Measurements from ENCODE around the gene CARD10.

The CARD10 gene

DNA sequence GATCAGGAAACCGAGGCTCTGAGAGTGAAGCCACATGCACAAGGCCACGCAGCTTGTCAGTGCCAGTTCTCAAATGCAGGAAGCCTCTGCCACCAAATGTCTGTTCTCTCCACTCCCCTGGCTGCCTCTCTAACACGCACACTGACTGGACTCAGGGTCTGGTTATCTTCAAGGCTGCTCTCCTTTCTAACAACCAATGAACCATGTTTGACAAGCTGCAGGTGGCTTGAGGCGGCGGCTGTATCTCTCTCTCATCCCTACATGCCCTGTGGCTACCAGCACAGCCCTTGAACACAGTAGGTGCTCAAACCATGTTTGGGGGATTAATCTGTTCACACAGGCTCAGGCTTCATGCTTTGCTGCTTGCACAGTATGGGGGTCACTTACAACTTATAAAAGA lies 56.8 kb downstream of the CARD10 start:
- H3F3A ChIP-seq (ENCODE audit: low read depth): no peaks in the 10 kb centered on the region
- no peaks in the 10 kb centered on the region for H4K20me1 ChIP-seq (ENCODE audit: insufficient read depth, low read length, poor library complexity, severe bottlenecking)
- no peak overlapping the region for H3K9ac ChIP-seq (ENCODE audit: low read depth, low read length, poor library complexity, severe bottlenecking)
- no peaks in the 10 kb centered on the region for H3K9me2 ChIP-seq (replicated peaks; ENCODE audit: low read depth, low read length)
- no peak overlapping the region for H2AFZ ChIP-seq (ENCODE audit: low read length)
- no peaks in the 10 kb centered on the region for H3K27me3 ChIP-seq (ENCODE audit: insufficient read depth, low read length, poor library complexity, severe bottlenecking)
- no peaks in the 10 kb centered on the region for H3K79me2 ChIP-seq (ENCODE audit: insufficient read depth, low read length)
- no peak for TF ChIP-seq EZH2phosphoT487 (IDR thresholded peaks at IDR 0.05; ENCODE audit: borderline replicate concordance)
- TF ChIP-seq, protein P1, sequence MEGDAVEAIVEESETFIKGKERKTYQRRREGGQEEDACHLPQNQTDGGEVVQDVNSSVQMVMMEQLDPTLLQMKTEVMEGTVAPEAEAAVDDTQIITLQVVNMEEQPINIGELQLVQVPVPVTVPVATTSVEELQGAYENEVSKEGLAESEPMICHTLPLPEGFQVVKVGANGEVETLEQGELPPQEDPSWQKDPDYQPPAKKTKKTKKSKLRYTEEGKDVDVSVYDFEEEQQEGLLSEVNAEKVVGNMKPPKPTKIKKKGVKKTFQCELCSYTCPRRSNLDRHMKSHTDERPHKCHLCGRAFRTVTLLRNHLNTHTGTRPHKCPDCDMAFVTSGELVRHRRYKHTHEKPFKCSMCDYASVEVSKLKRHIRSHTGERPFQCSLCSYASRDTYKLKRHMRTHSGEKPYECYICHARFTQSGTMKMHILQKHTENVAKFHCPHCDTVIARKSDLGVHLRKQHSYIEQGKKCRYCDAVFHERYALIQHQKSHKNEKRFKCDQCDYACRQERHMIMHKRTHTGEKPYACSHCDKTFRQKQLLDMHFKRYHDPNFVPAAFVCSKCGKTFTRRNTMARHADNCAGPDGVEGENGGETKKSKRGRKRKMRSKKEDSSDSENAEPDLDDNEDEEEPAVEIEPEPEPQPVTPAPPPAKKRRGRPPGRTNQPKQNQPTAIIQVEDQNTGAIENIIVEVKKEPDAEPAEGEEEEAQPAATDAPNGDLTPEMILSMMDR (conservative IDR thresholded peaks at IDR 0.05; ENCODE audit: low read length): no peak
- peaks cover 6% of the 10 kb centered on the region; the same call in 1 of the 2 replicates for H3K36me3 ChIP-seq (ENCODE audit: insufficient read depth, low read length)
- H3K4me1 ChIP-seq (ENCODE audit: insufficient read depth, low read length, poor library complexity, severe bottlenecking): no peaks in the 10 kb centered on the region
- no peak overlapping the region for H3K4me2 ChIP-seq (ENCODE audit: low read depth, low read length, poor library complexity, severe bottlenecking)
- no peaks in the 10 kb centered on the region for H3K9me3 ChIP-seq (ENCODE audit: insufficient read depth, low read depth, low read length)
- H3K4me3 ChIP-seq (ENCODE audit: low read length, poor library complexity, severe bottlenecking): no peak overlapping the region

DNA sequence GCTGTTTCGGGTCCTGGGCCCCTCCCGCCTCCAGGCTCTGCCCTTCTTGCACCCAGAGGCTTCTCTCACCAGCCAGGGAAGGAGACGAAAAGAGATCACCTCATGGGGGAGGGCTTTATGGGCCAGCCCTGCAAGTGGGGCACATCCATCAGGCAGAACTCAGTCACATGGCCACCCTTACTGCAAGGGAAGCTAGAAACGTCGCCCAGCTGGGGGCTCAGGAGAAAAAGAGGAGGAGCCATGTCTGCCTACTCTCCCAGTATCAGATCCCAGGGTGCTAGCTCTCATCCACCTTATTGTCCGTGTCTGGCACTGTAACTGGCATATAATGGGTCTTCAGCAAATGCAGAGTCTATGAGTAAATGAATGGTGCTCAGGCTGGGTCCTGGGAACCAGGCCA lies 57.3 kb downstream of the CARD10 start:
- no peaks in the 10 kb centered on the region for H3K27me3 ChIP-seq (ENCODE audit: insufficient read depth, low read length, poor library complexity, severe bottlenecking)
- H3K4me3 ChIP-seq (ENCODE audit: low read length, poor library complexity, severe bottlenecking): no peak overlapping the region
- H3K36me3 ChIP-seq (ENCODE audit: insufficient read depth, low read length): peaks cover 6% of the 10 kb centered on the region; the same call in 1 of the 2 replicates
- no peaks in the 10 kb centered on the region for H3K9me3 ChIP-seq (ENCODE audit: insufficient read depth, low read depth, low read length)
- H3K79me2 ChIP-seq (ENCODE audit: insufficient read depth, low read length): no peaks in the 10 kb centered on the region
- TF ChIP-seq EZH2phosphoT487 (IDR thresholded peaks at IDR 0.05; ENCODE audit: borderline replicate concordance): no peak
- TF ChIP-seq, protein P1 (conservative IDR thresholded peaks at IDR 0.05; ENCODE audit: low read length): no peak
- no peaks in the 10 kb centered on the region for H3K4me1 ChIP-seq (ENCODE audit: insufficient read depth, low read length, poor library complexity, severe bottlenecking)
- no peak overlapping the region for H2AFZ ChIP-seq (ENCODE audit: low read length)
- H3K4me2 ChIP-seq (ENCODE audit: low read depth, low read length, poor library complexity, severe bottlenecking): no peak overlapping the region
- no peaks in the 10 kb centered on the region for H3K9me2 ChIP-seq (replicated peaks; ENCODE audit: low read depth, low read length)
- H4K20me1 ChIP-seq (ENCODE audit: insufficient read depth, low read length, poor library complexity, severe bottlenecking): no peaks in the 10 kb centered on the region
- H3K9ac ChIP-seq (ENCODE audit: low read depth, low read length, poor library complexity, severe bottlenecking): no peak overlapping the region
- H3F3A ChIP-seq (ENCODE audit: low read depth): no peaks in the 10 kb centered on the region

DNA sequence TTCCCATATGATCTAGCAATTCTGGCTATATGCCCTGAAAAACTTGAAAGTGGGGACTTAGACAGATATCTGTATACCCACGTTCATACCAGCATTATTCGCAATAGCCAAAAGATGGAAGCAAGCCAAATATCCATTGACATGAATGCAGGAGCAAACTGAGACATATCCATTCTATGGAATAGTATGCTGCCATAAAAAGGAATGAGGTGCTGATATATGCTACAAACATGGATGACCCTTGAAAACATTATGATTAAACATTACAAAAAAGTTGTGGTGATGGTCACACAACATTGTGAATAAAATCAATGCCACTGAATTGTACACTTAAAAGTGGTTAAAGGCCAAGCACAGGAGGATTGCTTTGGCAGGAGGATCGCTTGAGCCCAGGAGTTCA lies 58.5 kb downstream of the CARD10 start:
- H3K36me3 ChIP-seq (ENCODE audit: insufficient read depth, low read length): no peaks in the 10 kb centered on the region
- no peaks in the 10 kb centered on the region for H3K9me2 ChIP-seq (replicated peaks; ENCODE audit: low read depth, low read length)
- H3F3A ChIP-seq (ENCODE audit: low read depth): no peaks in the 10 kb centered on the region
- H3K4me1 ChIP-seq (ENCODE audit: insufficient read depth, low read length, poor library complexity, severe bottlenecking): no peaks in the 10 kb centered on the region
- H3K4me3 ChIP-seq (ENCODE audit: low read length, poor library complexity, severe bottlenecking): no peak overlapping the region
- no peak overlapping the region for H2AFZ ChIP-seq (ENCODE audit: low read length)
- H3K27me3 ChIP-seq (ENCODE audit: insufficient read depth, low read length, poor library complexity, severe bottlenecking): no peaks in the 10 kb centered on the region
- no peaks in the 10 kb centered on the region for H3K9me3 ChIP-seq (ENCODE audit: insufficient read depth, low read depth, low read length)
- H4K20me1 ChIP-seq (ENCODE audit: insufficient read depth, low read length, poor library complexity, severe bottlenecking): no peaks in the 10 kb centered on the region
- TF ChIP-seq EZH2phosphoT487 (IDR thresholded peaks at IDR 0.05; ENCODE audit: borderline replicate concordance): no peak
- TF ChIP-seq, protein P1 (conservative IDR thresholded peaks at IDR 0.05; ENCODE audit: low read length): no peak
- no peak overlapping the region for H3K4me2 ChIP-seq (ENCODE audit: low read depth, low read length, poor library complexity, severe bottlenecking)
- H3K9ac ChIP-seq (ENCODE audit: low read depth, low read length, poor library complexity, severe bottlenecking): no peak overlapping the region
- no peaks in the 10 kb centered on the region for H3K79me2 ChIP-seq (ENCODE audit: insufficient read depth, low read length)

All from Loucy (cell line).